HEK293 (cell line): Measurements from ENCODE around the gene RPN2.

ENCODE experiments used
- CTCF ChIP-seq: fragments of 450-650 bp; formaldehyde crosslinking; IDR thresholded peaks from 2 replicates; pipeline ENCODE4 v1.5.1; 2016; ENCODE audit warnings: missing biosample characterization, missing genetic modification characterization
- RBAK ChIP-seq: fragments of 450-650 bp; formaldehyde crosslinking; IDR thresholded peaks from 2 replicates; pipeline ENCODE4 v1.5.1; 2016; ENCODE audit warnings: missing biosample characterization, missing genetic modification characterization
- REST ChIP-seq: fragments of 450-650 bp; formaldehyde crosslinking; IDR thresholded peaks from 2 replicates; pipeline ENCODE4 v1.5.1; 2016; ENCODE audit warnings: missing biosample characterization, missing genetic modification characterization
- TSHZ1 ChIP-seq: fragments of 450-650 bp; formaldehyde crosslinking; IDR thresholded peaks from 2 replicates; pipeline ENCODE4 v1.5.1; 2016; ENCODE audit warnings: missing biosample characterization, missing genetic modification characterization, borderline replicate concordance
- ZNF211 ChIP-seq: fragments of 450-650 bp; formaldehyde crosslinking; IDR thresholded peaks from 2 replicates; pipeline ENCODE4 v1.5.1; 2016; ENCODE audit warnings: low read depth, missing biosample characterization, missing genetic modification characterization
- ZNF239 ChIP-seq: fragments of 450-650 bp; formaldehyde crosslinking; IDR thresholded peaks from 2 replicates; pipeline ENCODE4 v1.5.1; 2016; ENCODE audit warnings: missing biosample characterization, missing genetic modification characterization
- ZNF274 ChIP-seq, 2 experiments: fragments of 200-500 bp in 1 of 2; fragments of 450-650 bp in 1 of 2; sonication (Bioruptor generic) in 1 of 2; formaldehyde crosslinking in 1 of 2; IDR thresholded peaks; 2 replicates each; pipeline versions ENCODE4 v1.5.1 to v1.6.1; 2014 to 2016; ENCODE audit warnings: borderline replicate concordance in 1 of 2, inconsistent platforms in 1 of 2, low read length in 1 of 2, missing biosample characterization in 1 of 2, missing genetic modification characterization in 1 of 2
- ZNF398 ChIP-seq: fragments of 450-650 bp; formaldehyde crosslinking; IDR thresholded peaks from 2 replicates; pipeline ENCODE4 v1.5.1; 2017; ENCODE audit warnings: missing biosample characterization, missing genetic modification characterization
- ZNF747 ChIP-seq: fragments of 450-650 bp; formaldehyde crosslinking; IDR thresholded peaks from 2 replicates; pipeline ENCODE4 v1.5.1; 2016; ENCODE audit warnings: missing biosample characterization, missing genetic modification characterization
- ZSCAN5A ChIP-seq: fragments of 450-650 bp; formaldehyde crosslinking; IDR thresholded peaks from 2 replicates; pipeline ENCODE4 v1.5.1; 2016; ENCODE audit warnings: missing biosample characterization, missing genetic modification characterization

- no peak for TF ChIP-seq TSHZ1 (tag by site-specific recombination)
- TF ChIP-seq ZSCAN5A (tag by site-specific recombination): no peak
- no peak for TF ChIP-seq CTCF
- TF ChIP-seq REST: no peak
- no peak for TF ChIP-seq ZNF274 (IDR thresholded peaks at IDR 0.05; ENCODE audit: low read length)
- TF ChIP-seq ZNF274 (tag by site-specific recombination; IDR thresholded peaks at IDR 0.05; ENCODE audit: borderline replicate concordance): no peak
- TF ChIP-seq ZNF239 (tag by site-specific recombination): no peak
- no peak for TF ChIP-seq RBAK (tag by site-specific recombination)
- TF ChIP-seq ZNF398 (tag by site-specific recombination): no peak
- no peak for TF ChIP-seq ZNF211
- TF ChIP-seq ZNF747 (tag by site-specific recombination): no peak
Measured at GRCh38 chr20:37236462-37236861, 57.3 kb downstream of the RPN2 start.
